SJSA1 (cell line): Measurements from ENCODE around the gene USP16. TPM values are rescaled to one million over a fixed set of nuclear protein-coding genes. Genes with fewer than 3 reads are reported as not detected.
A peak's percentile ranks its signal among the peaks of the same experiment; 100 is the strongest.
"Not testable (repeated sequence)": the region's sequence is repeated elsewhere in the genome, so short reads cannot be mapped to it uniquely, and the experiment has no call there.

Source experiments
- DNase-seq, 2 experiments: peaks; one replicate each; pipeline ENCODE4 v3.0.0-alpha.2; 2015 to 2020; ENCODE audit warnings: low spot score in 2 of 2, low read depth in 1 of 2
- H3K27ac ChIP-seq: fragments of 250-450 bp; sonication (Bioruptor Pico); 2 replicates; pipeline ENCODE4 v1.5.1; 2020; ENCODE audit warnings: mild to moderate bottlenecking, moderate library complexity
- H3K27me3 ChIP-seq: fragments of 250-450 bp; sonication (Bioruptor Pico); replicated peaks from 2 replicates; pipeline ENCODE4 v1.5.1; 2020; ENCODE audit warnings: mild to moderate bottlenecking, moderate library complexity
- H3K36me3 ChIP-seq: fragments of 250-450 bp; sonication (Bioruptor Pico); 2 replicates; pipeline ENCODE4 v1.5.1; 2020; ENCODE audit warnings: mild to moderate bottlenecking
- H3K4me1 ChIP-seq: fragments of 250-450 bp; sonication (Bioruptor Pico); replicated peaks from 2 replicates; pipeline ENCODE4 v1.6.1; 2021; ENCODE audit warnings: mild to moderate bottlenecking
- H3K4me3 ChIP-seq: fragments of 250-450 bp; sonication (Bioruptor Pico); 2 replicates; pipeline ENCODE4 v1.5.1; 2020; ENCODE audit warnings: mild to moderate bottlenecking
- H3K9me3 ChIP-seq: fragments of 250-450 bp; sonication (Bioruptor Pico); replicated peaks from 2 replicates; pipeline ENCODE4 v1.5.1; 2020; ENCODE audit warnings: mild to moderate bottlenecking
- total RNA-seq: library from RNA; depleted of rRNA; stranded (reverse); fragments of >200 nt; shearing (Covaris generic); gene quantifications from 2 replicates; pipeline ENCODE4 v1.2.3, GENCODE V29; 2014

USP16 gene
- total RNA-seq, 1 experiment from 2014 or later: 54.1 TPM

- Histone ChIP-seq H3K27me3 (no peaks in the 10 kb centered on the region), H3K36me3 (peaks cover 94% of the 10 kb centered on the region), H3K4me1 (peaks cover 12% of the 10 kb centered on the region), H3K9me3 (no peaks in the 10 kb centered on the region; the same call in 1 of the 2 replicates), H3K4me3 (no peak overlapping the region), H3K27ac (no peak overlapping the region)
- no peak for DNase-seq
Observed at GRCh38 chr21:29055080-29055479, 30.6 kb downstream of the USP16 start.

DNA sequence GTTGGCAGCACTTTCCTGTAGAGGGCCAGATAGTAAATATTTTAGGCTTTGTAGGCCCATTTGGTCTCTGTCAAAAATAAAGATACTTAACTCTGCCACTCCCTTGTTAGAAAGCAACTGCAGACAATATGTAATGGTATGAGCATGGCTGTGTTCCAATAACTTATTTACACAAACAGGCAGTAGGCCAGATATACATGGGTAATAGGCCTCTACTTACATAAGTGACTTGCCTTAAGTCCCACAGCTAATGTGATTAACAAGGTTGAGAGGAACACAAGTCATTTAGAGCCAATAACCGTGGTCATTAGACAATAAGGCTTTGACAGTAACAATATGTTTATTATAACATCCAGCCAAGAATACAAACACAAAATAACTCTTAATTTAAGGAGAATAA is 31.5 kb downstream of the USP16 start:
- Histone ChIP-seq H3K27ac (no peak overlapping the region), H3K4me3 (no peak overlapping the region), H3K36me3 (peaks cover 94% of the 10 kb centered on the region), H3K4me1 (peaks cover 12% of the 10 kb centered on the region), H3K27me3 (no peaks in the 10 kb centered on the region), H3K9me3 (no peaks in the 10 kb centered on the region; the same call in 1 of the 2 replicates)
- no peak for DNase-seq

- Histone ChIP-seq H3K4me1 (peaks cover 12% of the 10 kb centered on the region), H3K4me3 (no peak overlapping the region), H3K9me3 (no peaks in the 10 kb centered on the region; the same call in 1 of the 2 replicates), H3K36me3 (peaks cover 94% of the 10 kb centered on the region), H3K27me3 (no peaks in the 10 kb centered on the region), H3K27ac (no peak overlapping the region)
- no peak for DNase-seq
Observed at GRCh38 chr21:29056538-29057050, 32.1 kb downstream of the USP16 start.

DNA sequence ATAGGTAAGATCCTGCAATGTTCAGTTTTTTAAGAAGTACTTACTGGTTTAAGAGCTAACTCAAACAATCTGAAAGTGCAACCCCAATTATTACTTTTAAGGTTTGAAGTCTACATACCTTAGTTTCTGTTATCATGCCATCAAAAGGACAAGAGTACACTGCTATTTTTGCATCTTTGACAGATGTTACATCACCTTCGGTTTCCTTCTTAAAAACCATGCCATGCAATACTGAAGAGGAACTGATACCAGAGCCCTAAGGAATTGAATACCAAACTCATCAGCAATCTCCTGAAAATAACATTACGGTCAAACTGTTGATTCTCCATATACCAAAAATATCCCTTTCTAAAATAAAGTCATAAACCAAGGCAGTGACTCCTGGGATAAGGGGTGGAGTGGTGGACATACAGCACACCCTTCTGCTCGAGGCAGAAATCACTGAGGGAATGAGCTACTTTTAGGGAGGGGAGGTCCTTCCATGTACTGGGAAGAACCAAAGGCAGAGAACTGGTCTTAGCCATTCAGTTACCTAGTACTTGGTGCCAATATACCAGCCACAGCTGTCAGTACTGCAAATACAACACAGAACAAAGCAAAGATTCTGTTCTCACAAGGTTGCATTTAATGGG is 40.5 kb downstream of the USP16 start:
- H3K4me1 ChIP-seq: no peaks in the 10 kb centered on the region
- H3K9me3 ChIP-seq: no peaks in the 10 kb centered on the region
- H3K27ac ChIP-seq: no peak overlapping the region
- H3K27me3 ChIP-seq: no peaks in the 10 kb centered on the region
- H3K36me3 ChIP-seq: peaks cover 97% of the 10 kb centered on the region
- no peak for DNase-seq
- no peak overlapping the region for H3K4me3 ChIP-seq

GRCh38 chr21:29072873-29073221 is 48.4 kb downstream of the USP16 start:
- Histone ChIP-seq H3K27me3 (no peaks in the 10 kb centered on the region), H3K9me3 (no peaks in the 10 kb centered on the region), H3K4me3 (peak overlapping the region; percentile 73), H3K4me1 (peaks cover 30% of the 10 kb centered on the region), H3K27ac (peak overlapping the region; percentile 71), H3K36me3 (peaks cover 32% of the 10 kb centered on the region)
- no peak for DNase-seq

GRCh38 chr21:29073222-29074006 is 48.9 kb downstream of the USP16 start, which contains the start of gene CCT8:
Gene CCT8 (minus strand): TSS chr21:29073648. CDS start chr21:29073590, 58 bp downstream.
- peaks cover 32% of the 10 kb centered on the region for H3K4me1 ChIP-seq
- no peaks in the 10 kb centered on the region for H3K27me3 ChIP-seq
- no peaks in the 10 kb centered on the region for H3K9me3 ChIP-seq
- DNase-seq: peak; percentile 97 to 100
- H3K27ac ChIP-seq: peak within 1 kb of the TSS; percentile 71
- peaks cover 28% of the 10 kb centered on the region for H3K36me3 ChIP-seq
- H3K4me3 ChIP-seq: peak within 1 kb of the TSS; percentile 73

GRCh38 chr21:29074007-29074376 is 49.5 kb downstream of the USP16 start:
- H3K36me3 ChIP-seq: peaks cover 22% of the 10 kb centered on the region
- peak overlapping the region; percentile 73 for H3K4me3 ChIP-seq
- peaks cover 36% of the 10 kb centered on the region for H3K4me1 ChIP-seq
- H3K9me3 ChIP-seq: no peaks in the 10 kb centered on the region
- no peaks in the 10 kb centered on the region for H3K27me3 ChIP-seq
- peak overlapping the region; percentile 53 for H3K27ac ChIP-seq
- no peak for DNase-seq

- H3K4me3 ChIP-seq: no peak overlapping the region
- DNase-seq: no peak
- H3K27ac ChIP-seq: no peak overlapping the region
- H3K27me3 ChIP-seq: no peaks in the 10 kb centered on the region
- peaks cover 14% of the 10 kb centered on the region for H3K36me3 ChIP-seq
- H3K9me3 ChIP-seq: no peaks in the 10 kb centered on the region
- H3K4me1 ChIP-seq: peaks cover 44% of the 10 kb centered on the region
Observed at GRCh38 chr21:29074783-29075182, 50.3 kb downstream of the USP16 start.

- Histone ChIP-seq H3K4me3 (no peak overlapping the region), H3K27me3 (no peaks in the 10 kb centered on the region), H3K4me1 (peaks cover 55% of the 10 kb centered on the region), H3K36me3 (peaks cover 4% of the 10 kb centered on the region), H3K9me3 (no peaks in the 10 kb centered on the region), H3K27ac (no peak overlapping the region)
- DNase-seq: peak in 1 of 2 experiments; percentile 34
Observed at GRCh38 chr21:29075706-29076466, 51.4 kb downstream of the USP16 start.

DNA sequence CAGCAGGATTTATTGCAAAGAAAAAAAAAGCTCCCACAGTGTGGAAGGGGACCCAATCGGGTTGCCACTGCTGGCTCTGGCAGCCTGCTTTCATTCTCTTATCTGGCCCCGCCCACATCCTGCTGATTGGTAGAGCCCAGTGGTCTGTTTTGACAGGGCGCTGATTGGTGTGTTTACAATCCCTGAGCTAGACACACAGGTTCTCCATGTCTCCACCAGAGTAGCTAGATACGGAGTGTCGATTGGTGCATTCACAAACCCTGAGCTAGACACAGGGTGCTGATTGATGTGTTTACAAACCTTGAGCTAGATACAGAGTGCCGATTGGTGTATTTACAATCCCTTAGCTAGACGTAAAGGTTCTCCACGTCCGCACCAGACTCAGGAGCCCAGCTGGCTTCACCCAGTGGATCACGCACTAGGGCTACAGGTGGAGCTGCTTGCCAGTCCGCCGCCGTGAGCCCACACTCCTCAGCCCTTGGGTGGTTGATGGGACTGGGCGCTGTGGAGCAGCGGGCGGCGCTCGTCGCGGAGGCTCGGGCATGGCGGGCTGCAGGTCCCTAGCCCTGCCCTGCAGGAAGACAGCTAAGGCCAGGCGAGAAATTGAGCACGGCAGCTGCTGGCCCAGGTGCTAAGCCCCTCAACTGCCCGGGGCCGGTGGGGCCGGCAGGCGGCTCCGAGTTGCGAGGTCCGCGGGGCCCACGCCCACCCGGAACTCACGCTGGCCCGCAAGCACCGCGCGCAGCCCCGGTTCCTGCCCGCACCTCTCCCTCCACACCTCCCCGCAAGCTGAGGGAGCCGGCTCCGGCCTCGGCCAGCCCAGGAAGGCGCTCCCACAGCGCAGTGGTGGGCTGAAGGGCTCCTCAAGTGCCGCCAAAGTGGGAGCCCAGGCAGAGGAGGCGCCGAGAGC is 52.5 kb downstream of the USP16 start:
- H3K9me3 ChIP-seq, H3K27me3 ChIP-seq, H3K4me3 ChIP-seq, H3K36me3 ChIP-seq, DNase-seq, H3K27ac ChIP-seq: not testable (repeated sequence)
- peaks cover 55% of the 10 kb centered on the region for H3K4me1 ChIP-seq

DNA sequence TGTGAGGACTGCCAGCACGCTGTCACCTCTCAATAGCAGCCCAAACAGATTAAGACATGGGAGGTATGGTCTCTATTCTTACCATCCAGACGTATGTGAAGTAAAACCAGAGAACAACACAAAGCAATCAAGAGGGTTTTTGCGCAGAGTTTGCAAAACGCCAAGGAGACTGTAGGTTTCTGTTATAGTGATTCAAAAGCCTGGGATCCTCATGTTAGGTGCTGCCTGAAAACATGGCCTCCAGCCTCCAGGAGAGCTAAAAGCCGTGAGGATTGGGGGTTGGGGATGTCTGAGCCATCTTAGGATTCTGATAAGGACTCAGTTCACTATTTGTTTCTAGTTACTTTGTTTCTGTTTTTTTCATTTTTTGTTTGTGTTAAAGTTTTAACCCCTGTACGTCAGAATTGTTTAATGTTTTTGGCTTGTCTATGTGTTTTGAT is 53.2 kb downstream of the USP16 start:
- peaks cover 4% of the 10 kb centered on the region; the same call in 1 of the 2 replicates for H3K36me3 ChIP-seq
- H3K27me3 ChIP-seq: no peaks in the 10 kb centered on the region
- no peak overlapping the region for H3K4me3 ChIP-seq
- no peak overlapping the region for H3K27ac ChIP-seq
- H3K4me1 ChIP-seq: peaks cover 48% of the 10 kb centered on the region
- H3K9me3 ChIP-seq: no peaks in the 10 kb centered on the region
- DNase-seq: no peak

DNA sequence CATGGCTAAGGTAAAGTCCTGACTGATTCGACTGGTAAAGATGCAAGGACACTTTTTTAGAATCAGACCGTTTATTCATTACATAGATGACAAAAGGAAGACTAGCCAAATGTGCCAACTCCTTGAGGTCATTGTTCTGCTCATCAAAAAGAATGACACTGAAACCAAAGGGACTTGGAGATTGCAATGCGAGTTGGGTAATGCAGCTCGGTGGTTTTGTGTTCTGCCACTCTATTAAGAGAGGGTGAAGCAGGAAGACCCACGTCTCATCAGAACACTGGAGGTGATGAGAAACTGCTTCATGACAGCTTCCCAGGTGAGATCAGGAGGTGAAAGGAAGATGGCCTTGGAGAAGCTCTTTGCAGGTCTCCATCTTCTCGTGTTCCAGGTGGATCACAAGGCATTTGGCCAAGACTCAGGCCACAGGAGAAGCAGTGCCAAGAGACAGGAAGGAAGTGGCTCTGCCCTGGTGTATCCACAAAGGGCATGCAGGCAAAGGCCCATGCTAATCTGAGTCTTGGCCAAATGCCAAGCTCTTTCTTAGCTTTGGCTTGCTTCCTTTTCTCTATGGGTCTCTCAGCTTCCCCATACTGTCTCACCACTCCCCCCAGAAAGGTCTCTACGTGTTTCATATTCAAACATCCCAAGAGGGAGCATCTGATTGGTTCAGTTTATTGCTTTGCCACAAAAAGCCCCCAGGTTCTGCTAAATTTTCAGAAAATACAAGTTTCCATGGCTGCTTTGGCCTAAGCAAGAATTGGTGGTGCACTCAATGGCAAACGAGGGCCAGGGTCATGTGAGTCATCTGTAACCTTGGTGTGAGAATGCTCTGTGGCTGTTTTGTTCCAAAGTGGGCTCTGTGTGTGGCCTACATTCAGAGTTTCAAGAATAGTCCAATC is 54.6 kb downstream of the USP16 start:
- H3K4me1 ChIP-seq: peaks cover 48% of the 10 kb centered on the region
- DNase-seq: peak; percentile 64 to 75
- no peaks in the 10 kb centered on the region for H3K9me3 ChIP-seq

More for the DNA sequence above, 54.6 kb downstream of the USP16 start:
- no peaks in the 10 kb centered on the region for H3K27me3 ChIP-seq
- peak overlapping the region; percentile 21 for H3K27ac ChIP-seq
- H3K4me3 ChIP-seq: no peak overlapping the region
- no peaks in the 10 kb centered on the region for H3K36me3 ChIP-seq
